ENCODE data around the gene CTIF.

Gene CTIF

DNA sequence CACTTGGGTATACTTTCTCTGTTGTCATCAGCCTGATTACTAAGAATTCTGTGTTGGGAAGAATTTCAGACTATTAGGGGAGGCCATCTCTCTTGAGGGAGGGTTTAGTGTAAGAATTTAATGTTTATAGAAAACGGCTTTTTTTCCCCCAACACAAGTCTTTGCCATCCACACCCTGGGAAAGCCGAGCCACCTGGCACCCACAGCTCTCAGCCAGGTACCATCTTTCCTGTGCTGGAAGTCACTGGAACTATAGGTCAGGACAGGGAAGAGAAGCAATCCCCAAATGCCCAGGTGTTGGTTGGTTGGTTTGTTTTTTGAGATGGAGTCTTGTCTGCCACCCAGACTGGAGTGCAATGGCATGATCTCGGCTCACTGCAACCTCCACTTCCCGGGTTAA is 256.9 kb downstream of the CTIF start:
- no peak for DNase-seq

DNA sequence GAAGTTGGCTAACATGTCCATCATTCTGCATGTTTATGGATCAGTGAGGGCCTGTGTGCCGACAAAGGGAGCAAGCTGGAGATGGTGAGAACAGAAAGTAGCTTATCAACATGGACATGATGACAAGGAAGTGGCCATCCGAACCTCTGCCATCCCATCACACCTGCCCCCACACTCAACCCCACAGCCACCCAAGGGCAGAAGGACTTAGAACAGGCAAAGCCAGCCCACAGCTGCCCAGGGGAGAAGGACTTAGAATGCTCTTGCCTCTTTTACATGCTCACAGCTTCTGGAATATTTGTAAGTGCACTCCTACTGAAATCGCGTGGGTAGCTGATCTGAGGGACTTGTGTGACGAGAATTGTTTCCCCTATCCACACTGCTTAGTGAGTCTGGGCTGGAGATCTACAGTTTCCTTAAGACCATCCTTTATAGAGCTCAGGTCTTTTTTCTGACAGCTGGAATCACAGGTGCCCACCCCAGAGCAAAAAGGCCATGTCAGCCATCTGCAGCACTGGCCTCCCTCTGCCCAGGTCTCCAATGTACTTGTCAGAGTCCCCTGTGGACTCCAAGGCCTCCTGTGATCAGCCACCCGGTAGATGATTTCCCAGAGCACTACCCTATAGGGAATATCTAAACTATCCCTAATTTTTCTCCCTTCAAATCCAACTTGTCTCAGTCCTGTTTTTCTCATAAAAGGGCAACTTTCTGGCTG is 257.8 kb downstream of the CTIF start:
- DNase-seq: no peak

DNA sequence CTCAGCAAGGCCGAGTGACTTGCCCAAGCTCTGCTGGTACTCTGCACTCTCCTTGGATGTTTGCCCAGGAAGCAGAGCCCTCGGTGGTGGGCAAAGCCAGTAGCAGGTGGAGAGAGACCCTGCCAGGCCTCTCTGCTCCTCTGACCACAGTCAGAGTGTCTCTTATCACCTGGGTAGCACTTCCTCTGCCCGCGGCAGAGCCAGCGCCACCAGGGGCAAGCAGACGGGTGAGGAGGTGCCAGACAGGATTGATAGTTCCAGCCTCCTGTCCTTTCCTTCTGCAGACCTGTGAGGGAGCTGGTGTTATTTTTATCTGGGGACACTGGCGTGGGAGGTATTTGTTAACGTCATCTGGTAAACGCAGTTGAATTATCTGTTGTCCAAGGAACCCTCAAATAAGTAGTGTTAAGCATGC is 259.0 kb downstream of the CTIF start:
- no peak for DNase-seq

DNA sequence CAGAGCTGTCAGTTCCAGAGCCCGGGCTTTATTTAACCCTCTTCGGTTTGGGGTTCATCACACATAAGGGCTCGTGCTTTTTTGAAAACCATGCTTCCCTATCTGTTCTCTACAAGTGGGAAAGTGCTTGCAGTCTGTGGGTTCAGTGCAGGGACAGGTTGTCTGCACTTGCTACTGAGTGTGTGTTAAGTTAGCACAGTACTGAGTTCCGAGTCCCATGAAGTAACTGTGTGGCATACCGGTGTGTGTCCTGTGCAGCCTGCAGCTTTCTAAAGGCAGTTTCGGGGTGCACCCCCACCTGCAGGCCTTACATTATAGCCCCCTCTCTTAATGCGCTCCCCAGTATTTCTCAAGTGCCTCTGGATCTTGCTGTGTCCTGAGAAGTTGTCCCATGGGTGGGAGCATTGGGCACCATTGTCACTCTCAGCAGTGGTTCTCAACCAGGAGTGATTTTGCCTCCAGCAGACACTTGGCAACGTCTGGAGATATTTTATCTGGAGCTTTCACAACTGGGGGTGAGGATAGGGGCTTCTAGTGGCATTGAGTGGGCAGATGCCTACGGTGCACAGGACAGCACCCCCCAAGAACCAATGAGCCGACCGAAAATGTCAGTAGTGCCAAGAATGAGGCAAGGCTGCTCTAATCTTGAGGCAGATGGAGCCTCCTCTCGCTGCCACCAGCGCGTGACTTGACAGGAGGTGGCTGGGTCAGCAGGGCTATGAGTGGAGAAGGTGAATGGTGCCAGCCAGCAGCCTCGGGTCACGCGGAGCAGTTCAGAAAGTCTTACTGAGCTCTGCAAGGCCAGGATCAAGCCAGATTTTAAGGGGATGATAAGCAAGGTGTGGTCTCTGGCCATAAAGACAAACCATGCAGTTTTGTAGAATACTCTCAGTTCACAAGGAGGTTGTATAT is 259.8 kb downstream of the CTIF start:
- DNase-seq: no peak

DNA sequence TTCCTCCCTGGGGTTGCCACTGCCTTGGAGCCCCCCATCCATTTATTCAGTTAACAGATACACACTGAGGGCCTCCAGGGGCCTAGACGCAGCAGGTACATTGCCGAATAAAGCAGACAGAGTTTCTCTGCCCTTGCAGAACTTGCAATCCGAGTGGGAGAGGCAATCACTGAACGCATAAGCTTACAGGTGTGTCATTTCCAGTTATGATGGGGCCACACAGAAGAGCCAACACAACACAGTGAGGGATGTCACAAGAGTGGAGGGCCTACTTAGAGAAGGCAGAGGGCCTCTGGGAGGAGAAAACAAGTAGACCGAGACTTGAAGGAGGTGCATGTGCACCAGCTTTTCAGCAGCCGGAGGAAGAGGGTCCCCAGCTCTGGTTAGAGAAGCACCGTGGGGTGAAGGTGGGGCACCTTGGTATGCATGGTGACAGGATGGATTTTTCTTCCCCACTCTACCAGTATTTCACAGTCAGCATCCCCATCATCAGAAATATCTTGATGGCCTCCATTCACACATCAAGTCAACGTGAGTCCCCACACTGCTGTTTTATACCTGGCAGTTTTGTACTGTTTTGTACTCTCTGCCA is 261.0 kb downstream of the CTIF start:
- no peak for DNase-seq

DNA sequence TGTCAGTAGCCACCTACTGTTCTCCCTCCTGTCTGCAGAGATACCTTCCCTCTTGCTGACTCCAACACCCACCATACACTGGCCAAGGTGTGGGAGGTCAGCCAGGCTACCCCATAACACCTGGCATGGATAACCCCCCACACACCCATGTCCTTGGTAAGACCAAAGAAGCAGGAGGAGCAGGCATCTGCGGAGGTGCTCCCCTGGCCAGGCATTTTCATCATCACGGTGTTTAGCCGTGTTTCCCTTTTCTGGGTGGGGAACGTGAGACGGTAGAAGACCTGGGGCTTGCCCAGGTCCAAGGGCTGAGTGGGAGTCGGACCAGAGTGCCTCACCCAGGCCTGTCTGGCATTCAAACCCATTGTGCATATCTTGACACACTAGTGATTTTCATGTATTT is 261.6 kb downstream of the CTIF start:
- no peak for DNase-seq

DNA sequence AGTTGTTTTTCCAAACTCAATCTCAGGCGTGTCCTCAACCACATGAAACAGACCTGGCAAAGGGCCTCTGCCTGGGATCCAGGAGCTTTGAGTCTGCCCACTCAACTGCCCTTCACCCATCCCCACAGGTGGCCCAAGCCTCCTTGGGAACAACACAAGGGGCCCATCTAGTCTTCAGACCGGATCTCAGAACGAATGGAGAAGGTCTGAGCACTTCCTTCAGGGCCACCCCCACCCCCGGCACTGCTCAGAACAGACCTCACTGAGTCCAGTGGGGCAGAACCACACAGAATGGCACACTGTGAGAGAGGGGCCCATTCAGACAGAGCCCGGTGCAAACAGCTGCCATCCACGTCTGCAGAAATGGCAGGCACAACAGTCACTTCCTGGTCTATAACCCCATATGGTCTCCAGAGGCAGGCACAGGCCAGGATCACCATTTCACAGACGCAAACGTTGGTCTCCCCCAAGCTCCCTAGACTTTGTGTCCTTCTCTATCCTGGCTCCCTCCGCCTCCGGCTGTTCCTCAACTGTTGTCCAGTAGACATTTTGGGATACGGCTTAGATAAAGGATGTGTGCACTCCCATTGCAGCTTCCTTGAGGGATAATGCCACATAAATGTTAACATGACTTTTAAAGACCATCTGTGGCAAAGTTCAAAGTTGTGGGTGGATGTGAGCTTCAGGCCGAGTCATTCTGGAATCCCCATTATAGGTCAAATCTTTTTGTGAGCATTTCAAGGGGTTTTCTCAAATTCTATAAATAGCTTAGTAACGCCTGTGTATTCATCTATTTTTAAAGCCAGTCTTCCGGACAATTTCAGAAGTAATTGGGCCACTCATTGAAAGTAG is 262.3 kb downstream of the CTIF start:
- no peak for DNase-seq

DNA sequence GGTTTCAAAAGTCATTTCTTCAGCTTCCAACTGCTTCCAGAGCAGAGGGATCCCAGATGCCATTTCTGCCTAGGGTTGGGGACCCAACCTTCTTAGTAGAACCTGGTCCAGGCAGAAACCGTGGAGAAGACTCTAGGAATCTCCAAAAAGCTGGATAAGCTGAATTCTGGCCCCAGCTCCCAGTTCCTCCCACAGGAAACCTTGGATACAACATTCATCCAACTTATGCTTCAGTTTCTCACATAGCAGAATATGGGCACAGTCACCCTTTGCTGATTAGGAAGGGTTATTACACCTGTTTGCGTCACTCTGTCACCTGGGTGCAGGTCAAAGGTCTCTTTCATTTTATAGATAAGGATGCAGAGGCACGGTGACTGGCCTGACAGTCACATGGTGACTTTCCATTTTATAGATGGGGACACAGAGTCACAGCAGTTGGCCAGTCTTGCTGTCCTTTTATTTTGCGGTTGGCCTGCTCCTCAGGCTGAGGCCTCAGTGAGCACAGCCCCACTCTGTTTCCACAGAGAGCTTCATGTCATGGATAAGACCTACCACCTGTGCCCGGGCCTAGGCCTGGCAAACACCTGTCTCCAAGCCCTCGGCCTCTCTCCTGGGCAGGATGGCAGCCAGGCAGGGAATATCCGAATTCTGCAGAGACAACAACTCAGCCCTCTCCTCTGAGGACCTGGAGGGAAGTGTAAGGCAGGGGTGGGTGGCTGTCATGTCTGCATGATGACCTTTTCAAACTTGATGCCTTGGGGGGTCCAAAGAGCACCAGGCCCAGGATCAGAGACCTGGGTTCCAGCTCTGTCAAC is 263.1 kb downstream of the CTIF start:
- no peak for DNase-seq

DNA sequence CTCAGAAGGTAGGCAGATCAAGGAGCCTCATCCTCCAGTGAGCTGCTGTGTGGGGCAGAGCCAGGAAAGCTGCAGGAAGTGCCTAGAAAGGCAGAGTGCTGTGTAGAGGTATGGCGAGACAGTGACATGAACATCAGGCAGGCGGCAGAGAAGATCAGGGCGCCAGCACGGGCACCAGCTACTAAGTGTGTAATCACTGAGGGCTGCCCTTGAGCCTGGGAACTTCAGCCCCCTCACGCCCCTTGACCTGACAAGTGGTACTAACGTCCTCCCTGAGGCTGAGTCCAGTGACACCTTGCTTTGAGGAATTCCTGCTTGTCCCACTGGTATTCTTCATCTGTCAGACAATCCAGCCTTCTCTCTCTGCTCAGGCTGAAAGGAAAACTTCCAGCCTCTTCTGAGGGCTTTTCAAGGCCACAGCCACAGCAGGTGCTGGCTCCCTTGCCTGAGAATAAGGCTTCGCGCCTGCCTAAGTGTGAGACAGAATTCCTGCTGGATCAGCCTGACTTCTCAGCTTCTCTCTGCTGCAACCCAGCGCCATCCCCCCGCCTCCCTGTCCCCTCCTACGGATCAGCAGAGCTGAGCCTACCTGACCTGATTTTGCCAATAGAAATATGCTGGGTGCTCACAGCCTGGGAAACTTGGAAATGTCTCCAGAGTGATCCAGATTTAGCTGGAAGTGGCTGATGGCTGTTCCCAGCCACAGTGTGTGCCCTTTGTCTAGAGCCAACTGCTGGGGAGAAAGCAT is 263.9 kb downstream of the CTIF start:
- no peak for DNase-seq

DNA sequence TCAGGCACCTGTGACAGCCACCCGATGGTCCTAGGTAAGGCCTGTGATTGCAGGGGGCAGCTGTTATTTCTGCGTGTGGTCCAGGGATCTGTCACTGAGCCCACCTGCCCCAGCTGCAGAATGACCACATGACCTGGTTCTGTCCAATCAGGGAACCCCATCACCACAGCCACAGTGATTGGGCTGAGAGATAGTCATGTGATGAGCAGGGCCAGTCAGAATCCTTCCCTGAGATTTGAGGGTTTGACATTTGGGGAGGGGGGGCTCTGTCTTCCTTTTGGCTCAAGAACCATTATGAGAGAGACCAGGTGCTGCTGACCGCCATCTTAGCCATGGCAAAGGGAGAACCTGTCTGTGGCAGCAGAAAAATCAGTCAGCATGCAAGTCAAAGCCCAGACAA is 264.7 kb downstream of the CTIF start:
- DNase-seq: no peak

DNA sequence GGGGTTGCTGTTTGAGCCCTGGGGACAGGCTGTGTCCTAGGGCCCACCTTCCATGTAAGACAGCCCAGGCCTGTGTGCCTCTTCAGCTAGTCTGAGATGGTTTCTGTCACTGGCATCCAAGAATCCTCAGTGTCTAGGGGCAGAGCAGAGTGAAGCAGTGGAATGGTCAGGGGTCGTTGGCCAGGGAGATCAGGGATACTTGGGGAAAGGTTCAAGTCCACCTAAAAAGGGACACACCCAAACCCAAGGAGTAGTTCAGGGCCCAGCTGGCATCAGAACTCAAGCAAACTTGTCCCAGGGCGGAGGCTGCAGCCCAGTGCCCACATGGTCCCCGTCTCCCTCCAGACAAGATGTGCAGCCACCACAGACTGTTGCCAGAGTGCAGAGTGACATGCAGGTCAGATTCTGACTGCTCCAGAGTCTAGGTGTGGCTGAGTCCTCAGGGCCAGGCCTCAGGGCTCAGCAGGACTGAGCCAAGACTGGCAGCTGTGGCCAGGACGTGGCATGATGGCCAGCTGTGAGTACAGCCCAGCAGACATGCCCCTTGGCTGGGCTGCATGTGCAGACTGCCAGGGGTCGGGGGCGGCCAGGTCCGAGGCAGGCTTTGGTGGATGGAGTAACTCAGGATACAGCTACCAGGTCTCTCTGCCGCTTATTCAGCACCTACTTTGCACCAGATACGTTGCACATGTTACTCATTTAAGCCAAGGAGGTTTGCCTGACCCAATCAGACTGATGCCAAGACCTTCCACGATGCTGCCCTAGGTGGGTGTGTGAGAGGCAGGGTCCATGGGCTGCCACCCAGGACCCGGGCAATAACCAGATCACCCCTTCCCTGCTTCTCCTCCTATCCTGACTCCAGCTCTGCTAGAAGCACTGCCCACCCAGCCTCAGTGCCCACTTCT is 265.4 kb downstream of the CTIF start:
- no peak for DNase-seq

DNA sequence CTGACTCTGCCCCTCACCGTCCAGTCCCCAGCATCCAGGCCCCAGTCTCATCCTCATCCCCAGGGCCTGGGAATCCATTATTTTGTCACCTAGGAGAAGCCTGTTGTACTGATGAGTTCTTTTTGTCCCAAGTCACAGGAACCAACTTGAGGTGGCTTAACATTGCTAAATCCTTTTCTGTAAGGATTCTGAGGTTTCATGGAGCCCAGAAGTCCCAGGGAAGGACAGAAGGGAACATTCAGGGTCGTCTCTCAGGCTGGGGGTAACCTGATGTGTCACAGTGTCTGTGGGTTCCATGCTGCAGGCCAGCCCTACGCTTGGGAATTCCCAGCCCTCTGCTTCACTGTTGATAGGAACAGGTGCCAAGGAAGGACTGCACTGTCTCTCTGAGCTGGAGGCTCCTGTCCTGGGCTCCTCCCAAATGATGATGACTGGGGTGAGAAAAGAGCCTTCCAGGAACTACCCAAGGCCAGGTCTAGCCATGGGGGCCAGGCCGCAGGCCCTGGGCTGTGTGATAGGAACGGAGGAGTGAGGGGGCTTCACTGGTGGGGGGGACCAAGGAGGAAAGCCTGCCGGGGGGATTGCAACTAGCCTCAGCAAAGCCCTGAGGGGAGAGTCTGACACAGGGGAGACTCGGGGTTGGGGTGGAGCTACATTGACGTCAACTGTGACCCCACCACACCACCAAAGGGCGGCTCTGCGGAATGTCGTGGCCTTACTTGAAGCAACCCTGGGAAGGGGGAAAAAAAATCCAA is 266.2 kb downstream of the CTIF start:
- DNase-seq: no peak

DNA sequence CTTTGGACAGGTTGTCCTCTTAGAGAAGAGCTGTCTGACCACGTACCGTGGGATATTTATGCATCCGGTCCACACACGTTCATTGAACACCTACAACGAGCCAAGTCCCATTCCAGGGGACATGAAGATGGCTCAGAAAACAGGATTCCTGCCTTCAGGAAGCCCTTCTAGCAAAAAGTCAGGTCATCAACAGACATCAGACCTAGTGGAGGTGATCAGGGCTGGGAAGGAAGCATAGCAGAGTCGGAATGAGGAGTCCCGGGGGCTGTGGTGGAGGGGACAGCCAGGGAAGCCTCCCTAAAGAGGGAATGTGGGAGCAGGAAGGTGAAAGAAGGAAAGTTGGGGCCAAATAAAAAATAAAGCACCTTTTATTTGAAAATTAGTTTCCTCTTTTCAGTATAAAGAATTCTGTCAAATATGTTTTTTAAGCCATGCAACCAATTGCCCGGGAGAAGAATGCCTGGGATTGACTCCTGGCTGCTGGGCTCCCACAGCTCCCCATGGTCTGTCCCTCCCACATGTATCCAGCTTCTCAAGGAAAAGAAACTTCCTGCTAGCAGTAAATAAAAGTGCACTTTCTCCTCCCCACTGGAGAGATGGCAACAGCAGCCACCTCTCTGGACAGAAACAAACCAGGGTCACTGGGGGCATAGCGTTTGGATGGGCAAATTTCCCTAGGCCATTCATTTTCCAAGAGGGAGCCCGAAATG is 267.1 kb downstream of the CTIF start:
- no peak for DNase-seq

DNA sequence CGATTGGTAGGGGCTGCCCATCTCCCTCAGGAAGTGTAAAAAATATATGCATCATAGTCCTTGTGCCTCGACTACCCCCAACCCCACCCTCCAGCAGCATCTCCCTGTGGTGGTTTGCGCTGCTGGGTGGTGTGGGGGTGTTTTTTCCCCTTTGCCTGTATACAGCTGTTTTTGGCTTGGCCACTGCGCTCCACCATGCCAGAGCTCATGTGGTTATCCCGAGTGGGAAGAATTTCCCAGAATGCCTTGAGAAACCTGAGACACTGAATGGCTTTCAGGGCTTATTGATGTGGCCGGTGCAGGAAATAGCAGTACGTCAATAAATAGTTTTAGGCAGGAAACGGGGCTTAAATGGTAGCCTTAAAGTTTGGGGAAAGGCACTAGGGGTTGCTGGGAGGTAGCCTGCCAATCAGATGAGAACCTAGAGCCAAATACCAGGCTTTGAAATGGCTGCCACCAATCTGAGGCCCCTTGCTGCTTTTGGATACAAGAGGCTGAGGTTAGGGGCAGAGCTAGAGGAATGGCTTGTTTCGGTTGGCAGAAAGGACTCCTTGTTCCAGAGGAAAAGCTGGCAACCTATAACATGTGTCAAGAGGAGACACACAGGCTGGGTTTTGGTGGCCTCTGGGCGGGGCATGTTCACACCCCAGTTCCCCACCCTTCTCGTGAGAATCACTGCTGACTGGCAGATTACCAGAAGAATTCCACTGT is 267.9 kb downstream of the CTIF start:
- no peak for DNase-seq

DNA sequence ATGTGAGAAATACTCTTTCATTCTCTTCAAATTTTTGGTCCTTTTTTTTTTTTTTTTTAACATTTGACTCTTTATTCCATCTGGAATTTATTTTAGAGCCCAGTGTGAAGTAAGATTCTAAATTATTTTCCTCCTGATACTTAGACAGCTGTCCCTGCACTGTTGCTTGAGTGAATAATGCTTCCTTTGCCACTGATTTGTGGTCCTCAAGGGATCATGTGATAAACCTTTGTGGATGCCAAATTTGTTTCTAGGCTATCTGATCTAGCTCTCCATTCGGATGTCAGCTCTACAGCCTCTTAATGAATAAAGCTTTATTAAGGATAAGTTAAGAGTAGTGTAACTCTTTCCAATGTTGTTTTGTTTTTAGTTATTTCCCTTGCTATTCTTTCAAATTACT is 269.6 kb downstream of the CTIF start:
- no peak for DNase-seq

DNA sequence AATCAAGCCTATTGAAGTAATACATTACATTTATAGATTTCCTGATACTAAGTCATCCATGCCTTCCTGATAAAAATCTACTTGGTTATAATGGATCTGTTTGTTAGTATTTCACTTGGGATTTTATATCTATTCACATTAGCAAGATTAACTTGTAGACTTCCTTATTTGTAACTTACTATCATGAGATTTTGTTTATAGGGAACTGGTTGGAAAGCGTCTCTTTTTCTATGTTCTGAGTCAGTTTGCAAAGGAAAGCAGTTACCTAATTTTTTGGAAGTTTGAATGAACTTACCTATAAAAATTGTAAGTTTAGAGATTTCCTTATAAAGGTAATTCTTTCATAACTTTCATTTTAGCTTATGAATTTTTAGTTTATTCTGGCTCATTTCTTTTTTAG is 270.5 kb downstream of the CTIF start:
- no peak for DNase-seq

DNA sequence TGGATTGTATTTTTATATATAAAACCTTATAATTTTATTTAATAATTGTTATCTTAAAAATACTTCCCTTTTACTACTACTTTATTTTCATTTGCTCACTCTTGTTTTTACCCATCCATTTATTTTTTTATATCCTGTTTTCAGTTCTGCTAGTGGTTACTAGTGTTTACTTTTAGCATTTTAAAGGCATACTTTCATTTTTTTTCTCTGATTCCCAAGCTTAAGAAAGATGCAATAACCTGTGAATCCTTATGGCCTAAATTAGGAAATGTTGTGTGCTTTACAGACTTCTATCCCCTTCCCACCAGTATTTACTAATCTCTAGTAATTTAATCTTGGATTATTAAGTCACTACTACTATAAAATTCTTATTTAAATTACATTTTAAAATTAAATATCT is 272.0 kb downstream of the CTIF start:
- DNase-seq: no peak

DNA sequence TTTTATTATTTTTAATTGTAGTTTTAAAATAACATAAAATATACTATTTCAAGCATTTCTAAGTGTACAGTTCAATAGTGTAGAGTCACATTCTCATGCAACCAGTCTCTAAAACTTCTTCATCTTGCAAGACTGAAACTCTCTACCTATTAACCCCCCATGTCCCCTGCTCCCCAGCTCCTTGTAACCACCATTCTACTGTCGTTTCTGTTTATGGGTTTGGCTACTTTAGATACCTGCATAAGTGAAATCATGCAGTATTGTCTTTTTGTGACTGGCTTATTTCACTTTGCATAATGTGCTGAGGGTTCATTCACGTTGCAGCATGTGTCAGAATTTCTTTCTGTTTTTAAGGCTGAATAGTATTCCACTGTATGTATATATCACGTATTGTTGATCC is 272.6 kb downstream of the CTIF start:
- no peak for DNase-seq

Data from activated T-cell treated with anti-CD3 and anti-CD28 coated beads for 4 hours (primary cell).